HL-60 (cell line): ENCODE data around the gene SEZ6.

Experiments used
- DNase-seq, 2 experiments: peaks; one replicate each; pipeline ENCODE4 v3.0.0-alpha.2; 2010 to 2020; ENCODE audit warnings: low read depth in 1 of 2, low spot score in 1 of 2
- H3K27ac ChIP-seq: fragments of 250-450 bp; sonication (Bioruptor Pico); replicated peaks from 2 replicates; pipeline ENCODE4 v1.5.1; 2020; ENCODE audit warnings: mild to moderate bottlenecking, moderate library complexity
- H3K27me3 ChIP-seq: fragments of 250-450 bp; sonication (Bioruptor Pico); 2 replicates; pipeline ENCODE4 v1.5.1; 2021; ENCODE audit warnings: mild to moderate bottlenecking, moderate library complexity; ENCODE audit not compliant: insufficient read depth, poor library complexity, severe bottlenecking
- H3K4me3 ChIP-seq: replicated peaks from 2 replicates; pipeline ENCODE4 v1.5.1; 2011; ENCODE audit warnings: mild to moderate bottlenecking, control low read depth, low read length; ENCODE audit not compliant: insufficient read depth
- CTCF ChIP-seq: IDR thresholded peaks from one replicate; pipeline ENCODE4 v1.5.1; 2011; ENCODE audit warnings: low read length, control low read depth, inconsistent platforms; ENCODE audit not compliant: insufficient read depth
- GABPA ChIP-seq: IDR thresholded peaks from 2 replicates; pipeline ENCODE4 v1.6.1; 2012; ENCODE audit warnings: low read depth
- POLR2AphosphoS5 ChIP-seq: IDR thresholded peaks from 2 replicates; pipeline ENCODE4 v1.6.1; 2012; ENCODE audit warnings: low read depth
- REST ChIP-seq: IDR thresholded peaks from 2 replicates; pipeline ENCODE4 v1.6.1; 2012; ENCODE audit warnings: low read depth; ENCODE audit not compliant: insufficient replicate concordance
- SPI1 ChIP-seq: IDR thresholded peaks from 2 replicates; pipeline ENCODE4 v1.6.1; 2012; ENCODE audit warnings: low read depth, mild to moderate bottlenecking, borderline replicate concordance

The SEZ6 gene

GRCh38 chr17:28944343-28944742 lies 61.5 kb downstream of the SEZ6 start:
- H3K27me3 ChIP-seq, result no peaks in the 10 kb centered on the region
- no peak overlapping the region for H3K27ac ChIP-seq
- DNase-seq, result no peak
- H3K4me3 ChIP-seq, result no peak overlapping the region
- TF ChIP-seq REST, result no peak
- no peak for TF ChIP-seq CTCF
- TF ChIP-seq SPI1, result no peak
- no peak for TF ChIP-seq POLR2AphosphoS5
- TF ChIP-seq GABPA, result no peak

GRCh38 chr17:28942925-28943324 lies 62.9 kb downstream of the SEZ6 start:
- H3K4me3 ChIP-seq, result no peak overlapping the region
- no peak overlapping the region for H3K27ac ChIP-seq
- no peak for DNase-seq
- no peaks in the 10 kb centered on the region for H3K27me3 ChIP-seq
- no peak for TF ChIP-seq REST
- TF ChIP-seq GABPA, result no peak
- no peak for TF ChIP-seq CTCF
- TF ChIP-seq POLR2AphosphoS5, result no peak
- TF ChIP-seq SPI1, result no peak

- Histone ChIP-seq H3K27me3 (no peaks in the 10 kb centered on the region), H3K27ac (no peak overlapping the region), H3K4me3 (no peak overlapping the region)
- TF ChIP-seq POLR2AphosphoS5, result no peak
- TF ChIP-seq CTCF, result no peak
- no peak for TF ChIP-seq GABPA
- TF ChIP-seq SPI1, result no peak
- no peak for TF ChIP-seq REST
- no peak for DNase-seq
Observed at GRCh38 chr17:28941251-28941650, 64.6 kb downstream of the SEZ6 start.
